ENCODE results near the gene PPFIBP1. TPM values are rescaled to one million over a fixed set of nuclear protein-coding genes. Genes with fewer than 3 reads are reported as not detected.

The PPFIBP1 gene
- total and polyA plus RNA-seq, 8 donors: 6.6 to 254 (median 50.0) TPM

- Histone ChIP-seq H3K4me1 (peaks cover 16 to 85% (median 49%) of the 10 kb centered on the region in 4 donors), H3K27ac (peak overlapping the region; percentile 1 to 46 (median 21))
- intact Hi-C loops (cut with DNase I; ENCODE audit: low total_unique reads): no loop called here
These were observed 86.4 kb downstream of the PPFIBP1 start for GRCh38 chr12:27610374-27610773.

GRCh38 chr12:27614386-27614785 lies 90.4 kb downstream of the PPFIBP1 start:
- Histone ChIP-seq H3K36me3 (no peaks in the 10 kb centered on the region), H3K4me3 (no peak overlapping the region), H3K27ac (no peak overlapping the region), H3K4me1 (peaks cover 11 to 70% (median 36%) of the 10 kb centered on the region in 4 donors), H3K9me3 (no peaks in the 10 kb centered on the region), H3K27me3 (no peaks in the 10 kb centered on the region)
- intact Hi-C loops (cut with DNase I; ENCODE audit: low total_unique reads): no loop called here
- no peak for DNase-seq
- 79 to 96% (median 88%) methylated on average over 3 of the region's 3 CpGs for WGBS, 5 donors
- TF ChIP-seq EP300 (IDR thresholded peaks at IDR 0.05): no peak
- TF ChIP-seq CTCF (IDR thresholded peaks at IDR 0.05): no peak
- TF ChIP-seq POLR2A (IDR thresholded peaks at IDR 0.05): no peak
- TF ChIP-seq POLR2AphosphoS5 (IDR thresholded peaks at IDR 0.05): no peak

More at GRCh38 chr12:27610374-27610773, 86.4 kb downstream of the PPFIBP1 start:
- WGBS, 5 donors: 32 to 56% (median 42%) methylated on average over 2 of the region's 2 CpGs
- H3K27me3 ChIP-seq: no peaks in the 10 kb centered on the region
- H3K4me3 ChIP-seq: no peak overlapping the region
- TF ChIP-seq POLR2A (IDR thresholded peaks at IDR 0.05): no peak
- TF ChIP-seq POLR2AphosphoS5 (IDR thresholded peaks at IDR 0.05): no peak
- TF ChIP-seq EP300 (IDR thresholded peaks at IDR 0.05): no peak
- TF ChIP-seq CTCF (IDR thresholded peaks at IDR 0.05): no peak
- peak in 1 of 2 donors; percentile 69 for DNase-seq
- H3K36me3 ChIP-seq: no peaks in the 10 kb centered on the region
- no peaks in the 10 kb centered on the region for H3K9me3 ChIP-seq

- no peaks in the 10 kb centered on the region for H3K27me3 ChIP-seq
- no peak overlapping the region for H3K27ac ChIP-seq
- peaks cover 8 to 67% (median 32%) of the 10 kb centered on the region in 4 donors for H3K4me1 ChIP-seq
- intact Hi-C loops (cut with DNase I; ENCODE audit: low total_unique reads): no loop called here
- no peak overlapping the region for H3K4me3 ChIP-seq
- no peak for DNase-seq
- no peak for TF ChIP-seq POLR2AphosphoS5 (IDR thresholded peaks at IDR 0.05)
- no peak for TF ChIP-seq POLR2A (IDR thresholded peaks at IDR 0.05)
- no peak for TF ChIP-seq CTCF (IDR thresholded peaks at IDR 0.05)
- no peak for TF ChIP-seq EP300 (IDR thresholded peaks at IDR 0.05)
- no peaks in the 10 kb centered on the region for H3K36me3 ChIP-seq
- WGBS, 5 donors: 86 to 93% (median 92%) methylated on average over 3 of the region's 3 CpGs
- no peaks in the 10 kb centered on the region for H3K9me3 ChIP-seq
These were observed 90.9 kb downstream of the PPFIBP1 start for GRCh38 chr12:27614866-27615265.

- no peak overlapping the region for H3K4me3 ChIP-seq
- no peaks in the 10 kb centered on the region for H3K36me3 ChIP-seq
- no peak for DNase-seq
- H3K27me3 ChIP-seq: no peaks in the 10 kb centered on the region
- H3K4me1 ChIP-seq: peaks cover 7 to 62% (median 26%) of the 10 kb centered on the region in 4 donors
- H3K9me3 ChIP-seq: no peaks in the 10 kb centered on the region
- no peak for TF ChIP-seq EP300 (IDR thresholded peaks at IDR 0.05)
- TF ChIP-seq CTCF (IDR thresholded peaks at IDR 0.05): no peak
- TF ChIP-seq POLR2A (IDR thresholded peaks at IDR 0.05): no peak
- TF ChIP-seq POLR2AphosphoS5 (IDR thresholded peaks at IDR 0.05): no peak
- intact Hi-C loops (cut with DNase I; ENCODE audit: low total_unique reads): no loop called here
- no peak overlapping the region for H3K27ac ChIP-seq
These were observed 91.4 kb downstream of the PPFIBP1 start for GRCh38 chr12:27615331-27615891.

Data from stomach (tissue), 9 donors.